ENCODE results near the gene PXDN.

DNA sequence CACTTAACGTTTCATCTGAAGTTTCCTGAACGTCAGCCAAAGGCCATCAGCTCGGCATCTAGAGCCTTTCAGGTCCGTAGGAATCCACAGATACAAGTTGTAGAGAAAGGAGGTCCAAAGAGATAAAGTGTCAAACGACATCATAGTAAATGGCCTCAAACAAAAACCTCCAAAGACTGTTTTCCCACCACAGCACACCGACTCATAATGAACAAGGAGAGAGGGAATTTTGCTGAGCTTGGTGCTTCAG is 150.3 kb downstream of the PXDN start:
- TF ChIP-seq FOXA1 (IDR thresholded peaks at IDR 0.05; ENCODE audit: borderline replicate concordance) (no peak), HMG20A (CRISPR knock-in tag; conservative IDR thresholded peaks at IDR 0.05) (no peak), SIN3A (IDR thresholded peaks at IDR 0.05; ENCODE audit: borderline replicate concordance in 2 of 2, control insufficient read depth in 1 of 2, low read depth in 2 of 2, low read length in 2 of 2) (no peak), EZH2 (IDR thresholded peaks at IDR 0.05; ENCODE audit: borderline replicate concordance, low read depth, low read length) (no peak), BDP1 (IDR thresholded peaks at IDR 0.05; ENCODE audit: insufficient read depth, insufficient read length) (no peak), GABPA (tag; conservative IDR thresholded peaks at IDR 0.05; ENCODE audit: low read depth) (no peak), GABPB1 (CRISPR knock-in tag; IDR thresholded peaks at IDR 0.05) (no peak), FOSL1 (tag; conservative IDR thresholded peaks at IDR 0.05) (no peak)
- TF ChIP-seq, protein P1, sequence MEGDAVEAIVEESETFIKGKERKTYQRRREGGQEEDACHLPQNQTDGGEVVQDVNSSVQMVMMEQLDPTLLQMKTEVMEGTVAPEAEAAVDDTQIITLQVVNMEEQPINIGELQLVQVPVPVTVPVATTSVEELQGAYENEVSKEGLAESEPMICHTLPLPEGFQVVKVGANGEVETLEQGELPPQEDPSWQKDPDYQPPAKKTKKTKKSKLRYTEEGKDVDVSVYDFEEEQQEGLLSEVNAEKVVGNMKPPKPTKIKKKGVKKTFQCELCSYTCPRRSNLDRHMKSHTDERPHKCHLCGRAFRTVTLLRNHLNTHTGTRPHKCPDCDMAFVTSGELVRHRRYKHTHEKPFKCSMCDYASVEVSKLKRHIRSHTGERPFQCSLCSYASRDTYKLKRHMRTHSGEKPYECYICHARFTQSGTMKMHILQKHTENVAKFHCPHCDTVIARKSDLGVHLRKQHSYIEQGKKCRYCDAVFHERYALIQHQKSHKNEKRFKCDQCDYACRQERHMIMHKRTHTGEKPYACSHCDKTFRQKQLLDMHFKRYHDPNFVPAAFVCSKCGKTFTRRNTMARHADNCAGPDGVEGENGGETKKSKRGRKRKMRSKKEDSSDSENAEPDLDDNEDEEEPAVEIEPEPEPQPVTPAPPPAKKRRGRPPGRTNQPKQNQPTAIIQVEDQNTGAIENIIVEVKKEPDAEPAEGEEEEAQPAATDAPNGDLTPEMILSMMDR (IDR thresholded peaks at IDR 0.05 in 2 of 3, conservative IDR thresholded peaks at IDR 0.05 in 1 of 3; ENCODE audit: insufficient read depth in 2 of 3, low read depth in 1 of 3, low read length in 3 of 3): no peak
- TF ChIP-seq, protein P2, sequence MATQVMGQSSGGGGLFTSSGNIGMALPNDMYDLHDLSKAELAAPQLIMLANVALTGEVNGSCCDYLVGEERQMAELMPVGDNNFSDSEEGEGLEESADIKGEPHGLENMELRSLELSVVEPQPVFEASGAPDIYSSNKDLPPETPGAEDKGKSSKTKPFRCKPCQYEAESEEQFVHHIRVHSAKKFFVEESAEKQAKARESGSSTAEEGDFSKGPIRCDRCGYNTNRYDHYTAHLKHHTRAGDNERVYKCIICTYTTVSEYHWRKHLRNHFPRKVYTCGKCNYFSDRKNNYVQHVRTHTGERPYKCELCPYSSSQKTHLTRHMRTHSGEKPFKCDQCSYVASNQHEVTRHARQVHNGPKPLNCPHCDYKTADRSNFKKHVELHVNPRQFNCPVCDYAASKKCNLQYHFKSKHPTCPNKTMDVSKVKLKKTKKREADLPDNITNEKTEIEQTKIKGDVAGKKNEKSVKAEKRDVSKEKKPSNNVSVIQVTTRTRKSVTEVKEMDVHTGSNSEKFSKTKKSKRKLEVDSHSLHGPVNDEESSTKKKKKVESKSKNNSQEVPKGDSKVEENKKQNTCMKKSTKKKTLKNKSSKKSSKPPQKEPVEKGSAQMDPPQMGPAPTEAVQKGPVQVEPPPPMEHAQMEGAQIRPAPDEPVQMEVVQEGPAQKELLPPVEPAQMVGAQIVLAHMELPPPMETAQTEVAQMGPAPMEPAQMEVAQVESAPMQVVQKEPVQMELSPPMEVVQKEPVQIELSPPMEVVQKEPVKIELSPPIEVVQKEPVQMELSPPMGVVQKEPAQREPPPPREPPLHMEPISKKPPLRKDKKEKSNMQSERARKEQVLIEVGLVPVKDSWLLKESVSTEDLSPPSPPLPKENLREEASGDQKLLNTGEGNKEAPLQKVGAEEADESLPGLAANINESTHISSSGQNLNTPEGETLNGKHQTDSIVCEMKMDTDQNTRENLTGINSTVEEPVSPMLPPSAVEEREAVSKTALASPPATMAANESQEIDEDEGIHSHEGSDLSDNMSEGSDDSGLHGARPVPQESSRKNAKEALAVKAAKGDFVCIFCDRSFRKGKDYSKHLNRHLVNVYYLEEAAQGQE (IDR thresholded peaks at IDR 0.05; ENCODE audit: borderline replicate concordance): no peak
- TF ChIP-seq, protein P2 (CRISPR knock-in tag; IDR thresholded peaks at IDR 0.05; ENCODE audit: low read depth): no peak
- TF ChIP-seq, protein P3, sequence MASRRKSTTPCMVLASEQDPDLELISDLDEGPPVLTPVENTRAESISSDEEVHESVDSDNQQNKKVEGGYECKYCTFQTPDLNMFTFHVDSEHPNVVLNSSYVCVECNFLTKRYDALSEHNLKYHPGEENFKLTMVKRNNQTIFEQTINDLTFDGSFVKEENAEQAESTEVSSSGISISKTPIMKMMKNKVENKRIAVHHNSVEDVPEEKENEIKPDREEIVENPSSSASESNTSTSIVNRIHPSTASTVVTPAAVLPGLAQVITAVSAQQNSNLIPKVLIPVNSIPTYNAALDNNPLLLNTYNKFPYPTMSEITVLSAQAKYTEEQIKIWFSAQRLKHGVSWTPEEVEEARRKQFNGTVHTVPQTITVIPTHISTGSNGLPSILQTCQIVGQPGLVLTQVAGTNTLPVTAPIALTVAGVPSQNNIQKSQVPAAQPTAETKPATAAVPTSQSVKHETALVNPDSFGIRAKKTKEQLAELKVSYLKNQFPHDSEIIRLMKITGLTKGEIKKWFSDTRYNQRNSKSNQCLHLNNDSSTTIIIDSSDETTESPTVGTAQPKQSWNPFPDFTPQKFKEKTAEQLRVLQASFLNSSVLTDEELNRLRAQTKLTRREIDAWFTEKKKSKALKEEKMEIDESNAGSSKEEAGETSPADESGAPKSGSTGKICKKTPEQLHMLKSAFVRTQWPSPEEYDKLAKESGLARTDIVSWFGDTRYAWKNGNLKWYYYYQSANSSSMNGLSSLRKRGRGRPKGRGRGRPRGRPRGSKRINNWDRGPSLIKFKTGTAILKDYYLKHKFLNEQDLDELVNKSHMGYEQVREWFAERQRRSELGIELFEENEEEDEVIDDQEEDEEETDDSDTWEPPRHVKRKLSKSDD (conservative IDR thresholded peaks at IDR 0.05; ENCODE audit: low read length): no peak
- TF ChIP-seq, protein P4, sequence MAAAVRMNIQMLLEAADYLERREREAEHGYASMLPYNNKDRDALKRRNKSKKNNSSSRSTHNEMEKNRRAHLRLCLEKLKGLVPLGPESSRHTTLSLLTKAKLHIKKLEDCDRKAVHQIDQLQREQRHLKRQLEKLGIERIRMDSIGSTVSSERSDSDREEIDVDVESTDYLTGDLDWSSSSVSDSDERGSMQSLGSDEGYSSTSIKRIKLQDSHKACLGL (CRISPR knock-in tag; IDR thresholded peaks at IDR 0.05; ENCODE audit: borderline replicate concordance, poor library complexity, severe bottlenecking): no peak

Measured in K562 (cell line).